Adipocyte (in vitro differentiated cells): ENCODE results near the gene MAP1LC3B.
"Not testable (repeated sequence)": the region's sequence is repeated elsewhere in the genome, so short reads cannot be mapped to it uniquely, and the experiment has no call there.

Experiments used
- DNase-seq: peaks from one replicate; pipeline ENCODE4 v3.0.0-alpha.2; 2015; ENCODE audit warnings: low read depth
- H3K27me3 ChIP-seq: replicated peaks from 2 replicates; pipeline ENCODE4 v1.7.0; 2013; ENCODE audit warnings: mild to moderate bottlenecking, low read length, moderate library complexity; ENCODE audit not compliant: control insufficient read depth, insufficient read depth
- H3K36me3 ChIP-seq: 2 replicates; pipeline ENCODE4 v1.7.0; 2013; ENCODE audit warnings: low read length, mild to moderate bottlenecking, moderate library complexity; ENCODE audit not compliant: control insufficient read depth, insufficient read depth, severe bottlenecking
- H3K4me1 ChIP-seq: 2 replicates; pipeline ENCODE4 v1.7.0; 2013; ENCODE audit warnings: mild to moderate bottlenecking, low read length, moderate library complexity; ENCODE audit not compliant: control insufficient read depth, insufficient read depth
- H3K4me3 ChIP-seq: 2 replicates; pipeline ENCODE4 v1.7.0; 2013; ENCODE audit warnings: mild to moderate bottlenecking, low read length, moderate library complexity
- H3K9ac ChIP-seq: 2 replicates; pipeline ENCODE4 v1.7.0; 2013; ENCODE audit warnings: mild to moderate bottlenecking, low read length, moderate library complexity
- H3K9me3 ChIP-seq: 2 replicates; pipeline ENCODE4 v1.7.0; 2013; ENCODE audit warnings: mild to moderate bottlenecking, low read length, moderate library complexity; ENCODE audit not compliant: control insufficient read depth

The MAP1LC3B gene

DNA sequence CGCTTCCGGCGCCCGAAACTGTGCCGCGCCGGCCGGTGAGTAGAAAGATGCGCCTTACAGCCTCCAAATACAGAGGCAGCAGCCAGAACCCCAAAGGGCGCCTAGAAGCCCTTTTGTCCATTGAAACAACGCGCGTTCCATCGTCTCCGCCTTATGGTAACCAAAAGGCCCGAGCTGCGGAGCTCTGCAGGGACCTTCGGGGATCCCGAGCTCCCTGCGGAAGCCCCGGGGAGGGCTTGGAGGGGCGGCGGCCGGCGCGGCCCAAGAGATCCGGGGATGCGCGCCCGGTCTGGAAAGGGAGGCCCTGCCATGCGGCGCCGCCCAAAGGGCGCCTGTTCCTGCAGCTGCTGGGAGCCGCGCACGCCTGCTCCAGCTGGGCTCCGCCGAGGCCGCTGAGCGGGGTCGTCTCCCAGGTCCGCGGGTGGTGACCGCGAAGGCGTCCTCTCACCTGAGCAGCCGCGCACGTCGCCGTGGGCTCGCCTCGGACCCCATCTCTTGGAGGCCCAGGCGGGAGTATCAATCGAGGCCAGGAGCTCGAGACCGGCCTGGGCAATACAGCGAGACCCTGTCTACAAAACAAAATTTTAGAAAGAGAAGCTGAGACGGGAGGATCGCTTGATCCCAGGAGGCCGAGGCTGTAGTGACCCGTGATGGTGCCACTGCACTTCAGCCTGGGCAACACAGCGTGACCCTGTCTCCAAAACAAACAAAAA is 7.8 kb upstream of the MAP1LC3B start:
- Histone ChIP-seq H3K9me3 (no peaks in the 10 kb centered on the region), H3K4me3 (peak overlapping the region; percentile 86), H3K4me1 (peaks cover 40% of the 10 kb centered on the region), H3K27me3 (no peaks in the 10 kb centered on the region), H3K9ac (peak overlapping the region; percentile 86), H3K36me3 (no peaks in the 10 kb centered on the region)
- peak; percentile 80 for DNase-seq

DNA sequence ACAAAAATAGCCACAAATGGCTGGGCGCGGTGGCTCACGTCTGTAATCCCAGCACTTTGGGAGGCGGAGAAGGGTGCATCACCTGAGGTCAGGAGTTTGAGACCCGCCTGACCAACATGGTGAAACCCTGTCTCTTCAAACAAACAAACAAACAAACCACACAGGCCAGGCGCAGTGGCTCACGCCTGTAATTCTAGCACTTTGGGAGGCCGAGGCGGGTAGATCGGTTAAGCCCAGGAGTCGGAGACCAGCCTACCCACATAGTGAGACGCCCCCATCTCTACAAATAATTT is 7.3 kb upstream of the MAP1LC3B start:
- peak overlapping the region; percentile 86 for H3K9ac ChIP-seq
- peak overlapping the region; percentile 86 for H3K4me3 ChIP-seq
- DNase-seq, H3K36me3 ChIP-seq, H3K27me3 ChIP-seq, H3K9me3 ChIP-seq: not testable (repeated sequence)
- H3K4me1 ChIP-seq, result peaks cover 40% of the 10 kb centered on the region

DNA sequence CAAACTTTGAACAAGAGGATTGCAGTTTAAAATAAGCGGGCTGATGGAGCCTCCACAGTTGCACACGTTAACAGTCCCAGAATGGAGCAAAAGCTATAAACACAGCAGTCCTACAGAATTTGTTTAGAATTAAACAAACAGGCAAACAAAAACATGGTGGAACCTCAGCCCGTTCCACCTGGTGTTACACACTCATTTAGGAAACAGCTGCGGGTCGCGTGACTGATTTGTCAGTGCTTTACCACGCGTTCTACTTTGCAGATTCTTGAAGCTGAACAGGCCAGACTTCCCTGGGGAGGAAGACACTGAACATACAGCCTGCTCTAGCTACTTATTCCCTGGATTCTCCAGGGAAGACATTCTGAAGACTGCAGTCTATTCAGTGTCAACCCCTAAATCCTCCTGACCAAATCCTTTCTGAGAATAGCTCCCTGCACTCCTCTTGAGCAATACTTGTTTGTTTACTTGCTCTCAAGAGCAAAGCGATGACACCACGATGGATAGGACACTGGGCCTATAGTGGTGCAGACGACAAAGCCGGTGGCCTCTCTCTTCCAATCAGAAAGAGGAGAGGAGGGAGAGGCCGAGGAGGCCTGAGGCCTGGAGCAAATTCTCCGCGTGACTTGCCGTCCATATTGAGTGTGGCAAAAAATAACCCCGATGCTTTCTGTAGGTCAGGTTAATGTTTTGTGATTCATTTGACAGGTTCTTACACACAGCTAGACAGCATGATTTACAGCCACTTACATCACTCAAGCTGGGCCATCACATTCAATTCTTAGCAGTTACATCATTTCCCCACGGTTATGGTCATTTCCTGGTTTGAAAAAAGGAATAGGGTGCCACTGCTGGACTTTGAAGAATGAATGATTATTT is 4.0 kb upstream of the MAP1LC3B start:
- Histone ChIP-seq H3K36me3 (no peaks in the 10 kb centered on the region), H3K4me3 (peak overlapping the region; percentile 70), H3K27me3 (no peaks in the 10 kb centered on the region), H3K9me3 (no peaks in the 10 kb centered on the region), H3K9ac (peak overlapping the region; percentile 76), H3K4me1 (peaks cover 22% of the 10 kb centered on the region)
- peak; percentile 99 for DNase-seq

DNA sequence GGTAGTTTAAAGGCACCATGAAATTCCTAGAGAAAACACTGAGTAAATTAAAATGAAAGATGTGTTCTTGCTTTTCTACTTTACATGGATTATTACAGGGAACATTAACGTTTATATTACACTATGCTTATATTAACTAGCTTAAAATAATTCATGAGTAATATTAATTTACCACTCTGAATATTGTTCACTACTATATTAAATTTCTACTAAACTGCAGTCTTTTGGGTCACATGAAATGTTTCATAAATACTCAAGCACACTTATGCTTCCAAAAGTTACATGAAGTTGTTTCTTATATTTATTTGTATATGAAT is 3.4 kb upstream of the MAP1LC3B start:
- H3K9ac ChIP-seq, result peak overlapping the region; percentile 76
- H3K27me3 ChIP-seq, result no peaks in the 10 kb centered on the region
- H3K4me1 ChIP-seq, result peaks cover 26% of the 10 kb centered on the region
- peak overlapping the region; percentile 40 for H3K4me3 ChIP-seq
- no peak for DNase-seq
- no peaks in the 10 kb centered on the region for H3K9me3 ChIP-seq
- no peaks in the 10 kb centered on the region for H3K36me3 ChIP-seq

DNA sequence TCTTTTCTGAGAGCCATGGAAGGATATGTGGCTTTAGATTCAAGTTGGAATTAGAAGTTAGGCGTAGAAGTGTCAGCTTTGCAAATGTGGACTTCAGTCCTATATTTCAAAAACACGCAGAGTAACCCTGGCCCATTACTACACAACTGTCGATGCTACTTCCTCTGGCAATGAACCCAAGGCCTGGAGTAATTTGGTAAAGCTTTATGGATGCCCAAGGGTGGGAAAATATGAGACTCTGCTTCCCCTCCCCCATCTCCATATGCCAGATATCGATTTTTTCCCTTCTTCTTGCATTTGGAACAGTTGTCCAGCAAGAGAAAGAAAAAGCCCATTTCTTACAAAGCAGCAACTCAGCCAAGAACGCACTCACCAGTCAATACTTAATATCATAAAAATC is 2.9 kb upstream of the MAP1LC3B start:
- no peaks in the 10 kb centered on the region for H3K27me3 ChIP-seq
- no peak for DNase-seq
- H3K9me3 ChIP-seq, result no peaks in the 10 kb centered on the region

DNA sequence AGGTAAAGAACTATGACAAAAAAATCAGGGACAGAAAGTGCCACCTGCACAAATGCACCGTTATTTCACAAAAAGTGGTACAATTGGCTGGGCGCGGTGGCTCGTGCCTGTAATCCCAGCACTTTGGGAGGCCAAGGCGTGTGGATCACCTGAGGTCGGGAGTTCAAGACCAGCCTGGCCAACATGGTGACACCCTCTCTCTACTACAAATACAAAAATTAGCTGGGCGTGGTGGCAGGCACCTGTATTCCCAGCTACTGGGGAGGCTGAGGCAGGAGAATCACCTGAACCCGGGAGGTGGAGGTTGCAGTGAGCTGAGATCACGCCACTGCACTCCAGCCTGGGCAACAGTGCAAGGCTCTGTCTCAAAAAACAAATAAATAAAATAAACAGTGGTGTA is 2.2 kb upstream of the MAP1LC3B start:
- DNase-seq, H3K36me3 ChIP-seq, H3K9ac ChIP-seq, H3K4me3 ChIP-seq, H3K9me3 ChIP-seq, H3K27me3 ChIP-seq: not testable (repeated sequence)
- H3K4me1 ChIP-seq, result peaks cover 34% of the 10 kb centered on the region

More for the DNA sequence above, 2.9 kb upstream of the MAP1LC3B start:
- H3K4me1 ChIP-seq, result peaks cover 31% of the 10 kb centered on the region
- no peaks in the 10 kb centered on the region for H3K36me3 ChIP-seq
- no peak overlapping the region for H3K4me3 ChIP-seq
- no peak overlapping the region for H3K9ac ChIP-seq

DNA sequence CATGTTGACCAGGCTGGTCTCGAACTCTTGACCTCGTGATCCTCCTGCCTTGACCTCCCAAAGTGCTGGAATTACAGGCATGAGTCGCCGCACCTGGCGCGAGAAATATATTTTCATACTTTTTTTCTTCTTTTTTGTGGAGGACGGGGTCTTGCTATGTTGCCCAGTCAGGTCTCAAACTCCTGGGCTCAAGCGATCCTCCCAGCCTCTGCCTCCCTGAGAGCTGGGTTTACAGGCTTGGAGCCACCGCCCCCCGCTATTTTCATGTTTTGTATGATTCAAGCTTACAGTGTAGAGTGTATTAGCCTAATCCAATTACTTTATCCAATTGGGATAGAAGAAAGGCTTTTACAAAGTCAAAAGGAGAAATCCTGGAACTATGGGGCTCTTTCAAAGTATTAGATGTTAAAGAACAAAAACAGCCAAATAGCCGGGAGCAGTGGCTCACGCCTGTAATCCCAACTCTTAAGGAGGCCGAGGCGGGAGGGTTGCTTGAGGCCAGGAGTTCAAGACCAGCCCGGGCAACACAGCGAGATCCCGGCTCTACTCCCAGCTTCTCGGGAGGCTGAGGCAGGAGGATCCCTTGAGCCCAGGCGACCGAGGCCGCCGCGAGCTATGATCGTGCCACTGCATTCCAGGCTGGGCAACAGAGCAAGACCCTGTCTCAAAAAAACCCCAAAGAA is 1.4 kb upstream of the MAP1LC3B start:
- H3K4me3 ChIP-seq, result peak overlapping the region; percentile 81
- H3K9me3 ChIP-seq, result no peaks in the 10 kb centered on the region
- H3K36me3 ChIP-seq, result no peaks in the 10 kb centered on the region
- DNase-seq, result no peak
- H3K4me1 ChIP-seq, result peaks cover 41% of the 10 kb centered on the region
- no peaks in the 10 kb centered on the region for H3K27me3 ChIP-seq
- peak overlapping the region; percentile 94 for H3K9ac ChIP-seq

DNA sequence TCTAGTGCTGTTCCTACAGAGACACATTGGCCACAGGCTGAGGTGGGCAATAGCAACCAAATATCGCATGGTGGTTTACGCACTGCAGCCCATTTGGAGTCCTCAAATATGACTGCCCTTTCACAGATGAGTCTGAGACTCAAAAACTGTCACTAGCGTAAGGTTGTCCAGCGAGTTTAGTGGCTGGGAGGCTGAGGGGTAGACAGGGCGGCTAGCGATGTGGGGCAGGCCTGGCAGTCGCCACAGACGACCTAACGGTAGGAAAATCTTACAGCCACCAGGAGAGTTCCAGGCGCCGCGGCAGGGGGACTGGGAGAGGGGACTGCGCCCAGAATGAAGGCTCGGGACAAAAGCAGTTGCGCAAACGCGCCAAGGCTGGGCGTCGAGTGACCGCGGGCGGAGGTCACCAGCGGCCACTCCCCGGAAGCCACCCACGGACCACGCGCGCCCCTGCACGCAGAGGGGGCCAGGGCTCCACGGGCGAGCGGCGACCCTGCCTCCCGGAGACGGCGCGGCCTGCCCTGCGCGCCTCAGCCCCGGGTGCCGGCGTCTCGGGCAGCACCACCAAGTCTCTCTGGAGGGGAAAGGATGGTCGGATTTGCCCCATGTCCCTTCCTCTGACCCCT is 699 bp upstream of the MAP1LC3B start:
- Histone ChIP-seq H3K27me3 (no peaks in the 10 kb centered on the region), H3K4me1 (peaks cover 41% of the 10 kb centered on the region), H3K36me3 (no peaks in the 10 kb centered on the region), H3K9me3 (no peaks in the 10 kb centered on the region), H3K4me3 (peak overlapping the region; percentile 81), H3K9ac (peak overlapping the region; percentile 94)
- peak; percentile 81 for DNase-seq

DNA sequence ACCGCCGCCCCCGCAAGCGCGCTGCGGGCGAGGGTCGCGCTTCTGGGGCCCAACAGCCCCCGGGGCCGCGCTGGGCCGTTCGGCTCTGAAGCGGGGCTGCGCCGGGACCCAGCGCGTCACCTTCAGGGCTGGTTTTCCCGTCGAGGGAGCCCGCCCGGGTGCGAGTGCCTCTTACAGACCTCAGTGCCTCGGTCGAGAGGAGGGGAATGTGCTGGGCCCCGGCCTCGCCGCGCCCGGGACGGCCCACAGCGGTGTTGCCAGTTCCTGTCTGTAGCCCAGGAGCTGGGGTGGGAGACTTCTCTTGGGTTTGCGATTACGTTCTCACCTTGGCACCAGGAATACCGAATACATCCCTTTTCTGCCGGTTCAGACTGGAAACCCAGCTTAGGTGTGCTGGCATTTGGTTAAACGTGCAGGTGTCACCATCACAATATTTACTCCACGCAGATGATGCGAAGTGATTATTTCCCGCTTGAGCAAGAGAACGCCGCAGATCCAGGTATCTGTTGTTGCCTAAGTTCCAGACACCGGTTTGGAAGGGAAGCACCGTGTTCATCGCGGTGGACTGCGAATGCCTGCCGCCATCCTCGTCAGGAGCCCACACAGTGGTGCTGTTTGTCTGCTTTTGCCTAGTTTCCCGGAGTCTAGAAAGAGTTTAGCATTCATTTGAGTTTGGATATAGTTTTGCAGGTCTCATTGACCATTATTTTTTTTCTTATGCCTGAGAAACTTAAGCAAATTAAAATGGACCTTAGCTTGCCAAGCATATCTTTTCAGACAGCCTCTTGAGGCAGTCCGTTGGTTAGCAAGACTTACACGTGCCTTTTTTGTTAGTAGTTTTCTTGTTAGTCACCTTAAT is 914 bp downstream of the MAP1LC3B start:
- peak; percentile 68 for DNase-seq
- H3K36me3 ChIP-seq, result no peaks in the 10 kb centered on the region
- peaks cover 33% of the 10 kb centered on the region for H3K4me1 ChIP-seq

DNA sequence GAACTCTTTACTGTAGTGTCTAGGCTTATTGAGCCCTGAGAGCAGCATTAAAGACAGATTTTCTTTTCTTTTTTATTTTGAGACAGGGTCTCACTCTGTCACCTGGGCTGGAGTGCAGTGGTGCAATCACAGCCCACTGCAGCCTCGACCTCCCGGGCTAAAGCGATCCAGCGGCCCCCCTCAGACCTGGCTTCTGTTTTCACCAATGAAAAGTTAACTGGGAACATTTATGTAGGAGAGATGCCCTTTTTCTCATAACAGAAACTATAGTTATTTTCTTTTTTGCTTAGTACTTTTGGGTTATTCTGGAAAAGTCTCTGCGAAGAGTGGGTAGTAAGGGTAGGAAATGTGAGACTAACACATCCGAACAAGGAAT is 1.5 kb downstream of the MAP1LC3B start:
- Histone ChIP-seq H3K4me1 (peaks cover 30% of the 10 kb centered on the region), H3K4me3 (peak overlapping the region; percentile 99), H3K9me3 (no peaks in the 10 kb centered on the region), H3K27me3 (no peaks in the 10 kb centered on the region), H3K36me3 (peaks cover 1% of the 10 kb centered on the region), H3K9ac (peak overlapping the region; percentile 94)
- peak; percentile 10 for DNase-seq

More for the DNA sequence above, 914 bp downstream of the MAP1LC3B start:
- Histone ChIP-seq H3K4me3 (peak overlapping the region; percentile 99), H3K9ac (peak overlapping the region; percentile 94), H3K9me3 (no peaks in the 10 kb centered on the region), H3K27me3 (no peaks in the 10 kb centered on the region)
